C4-2B (cell line): Measurements from ENCODE around the gene ANKFY1.

Experiments
- H3K27ac ChIP-seq: fragments of 450-650 bp; 2 replicates; pipeline ENCODE4 v1.5.1; 2017
- ZFX ChIP-seq: fragments of 450-650 bp; IDR thresholded peaks from 2 replicates; pipeline ENCODE4 v1.6.1; 2017
- TF ChIP-seq, protein P1 (sequence below): fragments of 450-650 bp; conservative IDR thresholded peaks from 2 replicates; pipeline ENCODE4 v1.5.1; 2017; ENCODE audit warnings: mild to moderate bottlenecking

Gene ANKFY1, protein sequence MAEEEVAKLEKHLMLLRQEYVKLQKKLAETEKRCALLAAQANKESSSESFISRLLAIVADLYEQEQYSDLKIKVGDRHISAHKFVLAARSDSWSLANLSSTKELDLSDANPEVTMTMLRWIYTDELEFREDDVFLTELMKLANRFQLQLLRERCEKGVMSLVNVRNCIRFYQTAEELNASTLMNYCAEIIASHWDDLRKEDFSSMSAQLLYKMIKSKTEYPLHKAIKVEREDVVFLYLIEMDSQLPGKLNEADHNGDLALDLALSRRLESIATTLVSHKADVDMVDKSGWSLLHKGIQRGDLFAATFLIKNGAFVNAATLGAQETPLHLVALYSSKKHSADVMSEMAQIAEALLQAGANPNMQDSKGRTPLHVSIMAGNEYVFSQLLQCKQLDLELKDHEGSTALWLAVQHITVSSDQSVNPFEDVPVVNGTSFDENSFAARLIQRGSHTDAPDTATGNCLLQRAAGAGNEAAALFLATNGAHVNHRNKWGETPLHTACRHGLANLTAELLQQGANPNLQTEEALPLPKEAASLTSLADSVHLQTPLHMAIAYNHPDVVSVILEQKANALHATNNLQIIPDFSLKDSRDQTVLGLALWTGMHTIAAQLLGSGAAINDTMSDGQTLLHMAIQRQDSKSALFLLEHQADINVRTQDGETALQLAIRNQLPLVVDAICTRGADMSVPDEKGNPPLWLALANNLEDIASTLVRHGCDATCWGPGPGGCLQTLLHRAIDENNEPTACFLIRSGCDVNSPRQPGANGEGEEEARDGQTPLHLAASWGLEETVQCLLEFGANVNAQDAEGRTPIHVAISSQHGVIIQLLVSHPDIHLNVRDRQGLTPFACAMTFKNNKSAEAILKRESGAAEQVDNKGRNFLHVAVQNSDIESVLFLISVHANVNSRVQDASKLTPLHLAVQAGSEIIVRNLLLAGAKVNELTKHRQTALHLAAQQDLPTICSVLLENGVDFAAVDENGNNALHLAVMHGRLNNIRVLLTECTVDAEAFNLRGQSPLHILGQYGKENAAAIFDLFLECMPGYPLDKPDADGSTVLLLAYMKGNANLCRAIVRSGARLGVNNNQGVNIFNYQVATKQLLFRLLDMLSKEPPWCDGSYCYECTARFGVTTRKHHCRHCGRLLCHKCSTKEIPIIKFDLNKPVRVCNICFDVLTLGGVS

DNA sequence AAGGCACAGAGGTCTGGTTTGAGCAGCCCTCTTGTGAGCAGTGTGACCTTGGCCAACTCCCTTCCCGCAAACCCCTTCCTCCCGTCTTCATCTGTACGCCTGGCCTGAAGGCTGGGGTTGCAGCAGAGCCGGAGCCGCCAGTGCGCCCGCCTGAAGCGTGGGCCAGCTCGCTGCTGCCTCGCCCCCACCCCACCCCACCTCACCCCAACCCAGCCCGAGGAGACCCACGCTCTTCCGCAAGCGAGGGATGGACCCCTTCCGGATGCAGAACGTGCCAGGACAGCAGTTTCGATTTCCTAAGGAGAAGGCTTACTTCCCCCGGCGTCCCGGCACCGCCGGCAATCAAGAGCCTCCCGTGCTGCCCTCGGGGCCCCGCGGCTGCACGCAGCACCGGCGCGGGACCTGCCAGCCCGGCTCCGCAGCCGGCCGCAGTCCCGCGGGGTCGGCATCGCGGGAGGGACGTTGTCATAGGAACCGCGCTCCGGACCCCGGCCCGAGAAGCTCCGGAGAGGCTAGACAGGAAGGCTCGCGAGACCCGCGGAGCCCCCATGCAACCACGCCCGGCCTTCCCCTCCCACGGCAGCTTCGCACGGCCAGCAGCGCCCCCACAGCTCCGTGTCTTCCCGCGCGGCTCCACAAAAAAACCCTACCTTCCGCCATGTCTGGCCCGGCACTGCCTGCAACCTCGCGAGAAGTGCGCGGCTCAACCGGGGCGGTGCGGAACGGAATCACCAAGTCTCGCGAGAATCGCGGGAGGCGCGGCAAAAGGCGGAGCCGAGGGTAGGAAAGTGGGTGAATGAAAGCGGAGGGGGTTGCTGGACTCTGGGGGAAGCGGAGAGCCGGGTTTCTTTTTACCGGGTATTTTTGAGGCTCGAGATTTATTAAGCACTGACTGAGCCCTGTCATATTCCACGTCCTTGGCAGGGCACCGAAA, at the start of gene ANKFY1:
Gene ANKFY1 (minus strand): TSS at position 698 of the 934 bp plus-strand sequence. CDS start 38 bp downstream, at position 660.
- TF ChIP-seq, protein P1, sequence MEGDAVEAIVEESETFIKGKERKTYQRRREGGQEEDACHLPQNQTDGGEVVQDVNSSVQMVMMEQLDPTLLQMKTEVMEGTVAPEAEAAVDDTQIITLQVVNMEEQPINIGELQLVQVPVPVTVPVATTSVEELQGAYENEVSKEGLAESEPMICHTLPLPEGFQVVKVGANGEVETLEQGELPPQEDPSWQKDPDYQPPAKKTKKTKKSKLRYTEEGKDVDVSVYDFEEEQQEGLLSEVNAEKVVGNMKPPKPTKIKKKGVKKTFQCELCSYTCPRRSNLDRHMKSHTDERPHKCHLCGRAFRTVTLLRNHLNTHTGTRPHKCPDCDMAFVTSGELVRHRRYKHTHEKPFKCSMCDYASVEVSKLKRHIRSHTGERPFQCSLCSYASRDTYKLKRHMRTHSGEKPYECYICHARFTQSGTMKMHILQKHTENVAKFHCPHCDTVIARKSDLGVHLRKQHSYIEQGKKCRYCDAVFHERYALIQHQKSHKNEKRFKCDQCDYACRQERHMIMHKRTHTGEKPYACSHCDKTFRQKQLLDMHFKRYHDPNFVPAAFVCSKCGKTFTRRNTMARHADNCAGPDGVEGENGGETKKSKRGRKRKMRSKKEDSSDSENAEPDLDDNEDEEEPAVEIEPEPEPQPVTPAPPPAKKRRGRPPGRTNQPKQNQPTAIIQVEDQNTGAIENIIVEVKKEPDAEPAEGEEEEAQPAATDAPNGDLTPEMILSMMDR: no peak
- TF ChIP-seq ZFX: no peak
- H3K27ac ChIP-seq: peak within 1 kb of the TSS; percentile 79

DNA sequence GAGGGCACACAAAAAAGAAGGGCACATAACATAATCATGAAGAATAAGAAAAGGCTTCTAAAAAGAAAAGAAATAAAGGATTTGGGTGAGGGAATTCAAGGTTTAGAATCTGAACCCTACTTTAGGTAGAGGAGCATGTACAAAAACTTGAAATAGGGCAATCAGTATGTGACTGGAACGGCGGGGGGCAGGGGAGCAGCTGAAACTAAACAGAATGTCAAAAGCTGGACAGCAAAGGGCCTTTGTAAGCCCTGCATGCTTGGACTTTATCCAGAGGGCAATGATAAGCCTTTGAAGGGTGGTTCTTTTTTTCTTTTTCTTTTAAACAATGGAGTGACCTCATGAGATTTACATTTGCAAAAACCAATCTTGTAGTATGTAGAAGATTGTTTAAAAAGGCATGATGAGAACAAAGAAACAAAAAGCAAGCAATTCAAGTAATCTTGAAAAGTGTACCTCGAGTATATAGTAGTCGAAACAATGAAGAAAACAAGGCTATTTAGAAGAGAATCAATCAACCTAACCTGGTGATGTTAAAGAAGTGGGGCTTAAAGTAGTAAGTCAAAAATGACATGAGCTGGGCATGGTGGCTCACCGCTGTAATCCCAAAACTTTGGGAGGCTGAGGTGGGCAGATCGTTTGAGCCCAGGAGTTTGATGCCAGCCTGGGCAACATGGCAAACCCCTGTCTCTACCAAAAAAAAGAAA, 46.7 kb upstream of the ANKFY1 start:
- no peak for TF ChIP-seq ZFX
- TF ChIP-seq, protein P1: no peak
- H3K27ac ChIP-seq: peak overlapping the region; percentile 88

DNA sequence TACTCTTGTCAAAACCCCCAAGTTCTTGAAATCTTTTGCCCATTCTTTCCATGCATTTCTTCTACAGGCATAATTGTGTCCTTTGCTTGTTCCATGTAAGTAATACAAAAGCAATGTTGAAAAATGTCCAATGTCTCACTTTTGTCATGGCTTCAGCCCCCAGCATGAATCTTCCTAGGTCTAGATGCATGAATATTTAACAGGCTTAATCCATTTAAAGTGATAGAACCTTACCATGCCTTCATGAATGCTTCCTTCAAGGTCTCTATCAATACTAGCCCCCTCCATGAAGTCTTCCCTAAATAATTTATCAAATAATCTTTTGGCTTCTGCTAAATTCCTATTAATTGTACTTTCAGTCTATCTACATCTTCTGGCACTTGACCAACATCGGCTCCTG, 46.1 kb upstream of the ANKFY1 start:
- TF ChIP-seq, protein P1: no peak
- TF ChIP-seq ZFX: no peak
- no peak overlapping the region for H3K27ac ChIP-seq

DNA sequence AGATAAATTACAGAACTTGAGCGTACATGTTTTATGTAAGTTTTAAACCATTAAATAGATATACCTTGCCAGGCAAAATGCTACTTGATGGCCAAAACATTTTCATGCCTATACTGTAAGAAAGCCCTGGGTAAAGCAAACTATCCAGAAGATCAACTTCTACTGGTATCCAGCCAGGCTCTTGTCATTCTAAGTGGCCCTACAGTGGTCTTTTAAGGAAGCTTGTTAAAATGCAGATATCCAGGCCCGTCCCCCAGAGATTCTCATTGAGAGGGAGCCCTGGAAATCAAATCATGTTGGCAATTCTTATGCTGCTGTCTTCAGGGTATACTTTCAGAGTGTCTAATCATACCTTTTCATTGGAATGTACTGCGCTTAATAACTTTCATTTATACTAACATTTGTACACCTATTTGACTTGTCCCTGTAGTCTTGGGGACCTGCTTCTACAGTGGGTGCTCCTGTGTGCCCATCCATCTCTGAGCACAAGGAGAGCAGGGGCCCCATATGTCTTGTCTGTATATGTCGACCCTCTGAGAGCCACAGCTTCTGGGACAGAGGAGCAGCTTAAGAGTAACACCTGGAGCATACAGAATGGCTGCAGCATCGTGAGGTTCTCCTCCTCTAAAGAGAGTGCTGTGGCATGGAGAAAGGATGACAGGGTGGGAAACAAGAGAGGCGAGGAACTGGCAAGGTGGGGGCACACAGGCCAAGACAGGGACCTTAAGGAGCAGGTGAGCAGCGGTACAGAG, 43.6 kb upstream of the ANKFY1 start:
- no peak overlapping the region for H3K27ac ChIP-seq
- no peak for TF ChIP-seq ZFX
- TF ChIP-seq, protein P1: no peak

DNA sequence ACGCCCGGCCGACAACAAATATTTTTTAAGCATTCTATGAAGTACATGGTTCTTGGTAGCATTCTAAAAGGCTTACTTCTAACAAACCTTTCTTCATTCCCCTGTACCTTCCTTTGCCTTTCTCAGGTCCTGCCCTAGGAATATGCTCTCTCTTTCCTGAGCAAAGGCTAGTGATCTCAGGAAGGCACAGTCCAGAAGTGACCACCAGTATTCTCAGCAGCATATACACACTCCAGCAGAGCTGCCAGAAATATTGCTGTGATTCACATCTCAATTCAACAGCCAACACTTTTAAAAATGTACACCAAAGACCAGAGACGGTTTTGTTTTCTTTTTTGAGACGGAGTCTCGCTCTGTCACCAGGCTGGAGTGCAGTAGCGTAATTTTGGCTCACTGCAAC, 41.4 kb upstream of the ANKFY1 start:
- TF ChIP-seq, protein P1: no peak
- TF ChIP-seq ZFX: no peak
- no peak overlapping the region for H3K27ac ChIP-seq
